NCI-H748 (cell line): ENCODE measurements around the gene RNF115.

Source experiments
- DNase-seq: peaks from one replicate; lab custom pipeline; 2025; ENCODE audit not compliant: unreplicated experiment; lab: John Stamatoyannopoulos, UW

RNF115 gene

GRCh38 chr1:145707183-145707867 is 116.6 kb downstream of the RNF115 start, which contains the start of gene PDZK1:
PDZK1 (minus strand) TSS chr1:145707368; CDS start chr1:145688021, 19,347 bp downstream.
- DNase-seq: no peak

GRCh38 chr1:145706086-145706664 is 117.7 kb downstream of the RNF115 start:
- DNase-seq: no peak

DNA sequence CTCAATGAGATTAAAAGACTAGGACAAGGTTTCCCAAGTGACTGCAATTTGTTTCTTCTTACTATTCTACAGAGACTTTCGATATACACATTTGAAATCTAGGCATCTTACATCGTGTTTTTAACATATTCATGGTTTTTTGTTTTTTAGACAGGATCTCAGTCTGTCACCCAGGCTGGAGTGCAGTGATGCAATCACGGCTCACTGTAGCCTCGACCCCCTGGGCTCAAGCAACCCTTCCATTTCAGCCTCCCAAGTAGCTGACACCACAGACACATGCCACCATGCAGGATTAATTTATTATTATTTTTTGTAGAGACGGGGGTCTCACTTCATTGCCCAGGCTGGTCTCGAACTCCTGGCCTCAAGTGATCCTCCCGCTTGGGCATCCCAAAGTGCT is 118.3 kb downstream of the RNF115 start:
- DNase-seq: no peak

GRCh38 chr1:145702826-145703225 is 121.1 kb downstream of the RNF115 start:
- DNase-seq: no peak

- DNase-seq: no peak
Measured at GRCh38 chr1:145702052-145702451, 121.8 kb downstream of the RNF115 start.

- DNase-seq: no peak
Measured at GRCh38 chr1:145701306-145701862, 122.5 kb downstream of the RNF115 start.

DNA sequence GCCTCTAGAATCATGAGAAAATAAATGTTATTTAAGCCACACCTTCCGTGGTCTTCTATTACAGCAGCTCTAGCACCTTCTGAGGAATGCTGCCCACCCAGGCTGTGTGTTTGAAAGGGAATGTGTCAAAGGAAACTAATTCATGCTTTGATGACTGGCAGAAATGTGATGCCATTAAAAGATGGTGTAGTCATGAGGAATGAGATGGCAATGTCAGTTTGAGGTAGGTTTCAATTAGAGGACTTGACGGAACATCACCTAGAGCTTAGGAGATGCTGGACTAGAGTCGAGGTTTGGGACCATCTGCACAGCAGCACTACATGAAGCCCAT is 127.3 kb downstream of the RNF115 start:
- no peak for DNase-seq

GRCh38 chr1:145695821-145696629 is 127.9 kb downstream of the RNF115 start:
- no peak for DNase-seq

DNA sequence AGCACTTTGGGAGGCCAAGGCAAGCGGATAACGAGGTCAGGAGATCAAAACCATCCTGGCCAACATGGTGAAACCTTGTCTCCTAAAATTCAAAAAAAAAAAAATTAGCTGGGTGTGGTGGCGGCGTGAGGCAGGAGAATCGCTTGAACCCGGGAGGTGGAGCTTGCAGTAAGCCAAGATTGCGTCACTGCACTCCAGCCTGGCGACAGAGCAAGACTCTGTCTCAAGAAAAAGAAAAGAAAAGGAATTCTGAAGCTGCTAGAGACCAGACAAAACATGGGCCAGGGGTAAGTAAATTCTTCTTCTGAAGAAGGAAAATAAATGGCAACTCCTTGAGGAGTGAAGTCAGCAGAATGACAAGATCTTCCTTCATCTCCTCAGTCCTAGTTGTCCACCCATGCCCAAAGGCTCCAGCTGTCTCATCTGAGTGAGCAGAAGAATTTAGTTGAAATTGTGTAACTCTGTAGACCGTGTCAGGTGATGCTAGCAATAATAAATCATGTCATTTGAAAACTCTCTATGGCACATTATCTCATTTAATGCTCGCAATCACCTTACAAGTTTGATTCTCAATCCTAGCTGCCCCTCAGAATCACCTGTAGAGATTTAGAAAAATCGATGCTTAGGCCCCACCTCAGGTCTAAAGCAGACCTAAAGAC is 131.0 kb downstream of the RNF115 start:
- no peak for DNase-seq

DNA sequence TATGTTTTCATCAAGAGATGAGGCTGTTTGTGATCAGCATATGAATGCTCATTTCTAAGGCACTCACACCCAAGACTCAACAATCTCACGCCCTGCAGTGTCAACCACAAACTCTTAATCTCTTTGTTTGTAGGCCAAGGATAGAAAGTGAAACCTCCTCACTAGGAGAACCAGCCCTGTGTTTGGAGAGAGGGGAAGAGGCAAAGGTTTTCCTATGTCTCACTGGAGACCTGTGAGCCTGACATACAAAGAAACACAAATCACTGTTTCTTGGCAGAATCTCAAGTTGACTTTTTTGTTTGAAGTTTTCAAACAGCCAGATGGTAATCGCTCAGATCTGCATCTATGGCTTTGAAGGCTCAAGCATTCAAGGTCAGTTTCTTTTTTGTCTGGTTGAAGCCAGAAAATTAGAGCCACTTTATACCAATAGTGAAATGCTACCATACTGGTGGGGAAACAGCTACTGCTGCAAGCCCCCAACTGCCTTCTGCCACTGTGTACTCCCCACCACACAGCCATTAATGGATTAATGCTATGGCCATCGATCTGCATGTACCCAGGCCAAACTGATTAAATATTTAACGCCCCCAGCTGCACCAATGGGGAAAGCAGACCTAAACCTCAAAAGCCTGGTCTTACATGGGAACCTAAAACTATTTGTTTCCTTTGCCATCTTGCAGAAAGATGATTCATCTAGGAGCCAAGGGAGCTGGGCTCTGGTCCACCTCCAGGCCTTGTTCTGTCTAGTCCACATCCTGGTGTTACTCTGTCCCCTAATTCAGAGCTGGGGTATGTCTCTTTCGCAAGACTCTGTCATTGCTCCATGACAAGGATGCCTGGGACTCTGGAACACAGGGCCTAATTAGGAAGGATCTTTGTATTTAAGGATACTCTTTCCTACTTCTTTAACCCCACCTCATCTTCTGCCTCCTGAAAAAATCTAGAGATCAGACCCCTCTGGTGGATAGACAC is 133.0 kb downstream of the RNF115 start:
- no peak for DNase-seq

DNA sequence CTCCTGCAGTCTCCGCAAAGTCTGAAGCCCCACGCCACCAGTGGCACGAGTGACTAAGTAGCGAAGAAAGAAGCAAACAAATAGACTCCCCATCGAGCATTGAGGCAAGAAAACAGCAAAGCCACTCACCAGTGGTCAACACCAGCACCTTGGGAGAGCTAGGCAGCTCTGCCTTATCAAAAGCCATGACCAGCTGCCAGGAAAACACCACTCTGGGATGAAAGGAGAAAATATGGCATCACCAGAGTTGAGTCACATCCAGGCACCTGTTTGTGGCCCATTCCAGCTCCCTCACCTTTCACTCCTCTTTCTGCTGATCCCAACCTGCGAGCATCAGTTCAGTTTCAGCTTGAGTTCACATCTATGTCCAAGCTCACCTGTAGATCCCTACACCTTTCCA is 134.0 kb downstream of the RNF115 start:
- no peak for DNase-seq

- DNase-seq: no peak
Measured at GRCh38 chr1:145688924-145689323, 135.0 kb downstream of the RNF115 start.
